SK-N-SH treated with all-trans-retinoic acid at 6 μM for 48 hours (cell line): ENCODE results near the gene ZBTB16.

Source experiments
- ATAC-seq: fragments of 200-7000 bp; cut with Tn5 transposase; 3 replicates; pipeline ENCODE4 v1.9.1; 2020; ENCODE audit warnings: mild to moderate bottlenecking, moderate library complexity
- ARNTL ChIP-seq: fragments of 450-650 bp; formaldehyde crosslinking; IDR thresholded peaks from 2 replicates; pipeline ENCODE4 v1.5.0; 2020; ENCODE audit warnings: low read depth, mild to moderate bottlenecking, moderate library complexity, borderline replicate concordance
- BACH2 ChIP-seq: fragments of 250-450 bp; sonication (Bioruptor Pico); IDR thresholded peaks from 2 replicates; pipeline ENCODE4 v1.9.0; 2021; ENCODE audit warnings: mild to moderate bottlenecking, borderline replicate concordance
- CSDC2 ChIP-seq: fragments of 250-450 bp; sonication (Bioruptor Pico); IDR thresholded peaks from 2 replicates; pipeline ENCODE4 v1.5.0; 2020; ENCODE audit warnings: mild to moderate bottlenecking, moderate library complexity
- ESRRG ChIP-seq: fragments of 250-450 bp; sonication (Bioruptor Pico); IDR thresholded peaks from 2 replicates; pipeline ENCODE4 v1.6.1; 2021; ENCODE audit warnings: mild to moderate bottlenecking
- GLIS3 ChIP-seq: fragments of 250-450 bp; sonication (Bioruptor Pico); IDR thresholded peaks from 2 replicates; pipeline ENCODE4 v1.5.0; 2020; ENCODE audit warnings: mild to moderate bottlenecking, moderate library complexity
- ISL1 ChIP-seq: fragments of 250-450 bp; sonication (Bioruptor Pico); IDR thresholded peaks from 2 replicates; pipeline ENCODE4 v2.1.2; 2022; ENCODE audit warnings: mild to moderate bottlenecking, moderate library complexity
- OSR1 ChIP-seq: fragments of 250-450 bp; sonication (Bioruptor Pico); IDR thresholded peaks from 2 replicates; pipeline ENCODE4 v1.8.0; 2022; ENCODE audit warnings: moderate library complexity, mild to moderate bottlenecking, inconsistent platforms
- PPARA ChIP-seq: fragments of 250-450 bp; sonication (Bioruptor Pico); IDR thresholded peaks from 2 replicates; pipeline ENCODE4 v1.5.0; 2020; ENCODE audit warnings: mild to moderate bottlenecking, borderline replicate concordance
- RARB ChIP-seq: fragments of 250-450 bp; sonication (Bioruptor Pico); IDR thresholded peaks from 2 replicates; pipeline ENCODE4 v1.8.0; 2021; ENCODE audit warnings: mild to moderate bottlenecking, moderate library complexity
- SNAI2 ChIP-seq: fragments of 250-450 bp; sonication (Bioruptor Pico); IDR thresholded peaks from 2 replicates; pipeline ENCODE4 v1.5.0; 2020; ENCODE audit warnings: mild to moderate bottlenecking, moderate library complexity
- TCF4 ChIP-seq: fragments of 250-450 bp; sonication (Bioruptor Pico); IDR thresholded peaks from 2 replicates; pipeline ENCODE4 v1.8.0; 2021; ENCODE audit warnings: mild to moderate bottlenecking, moderate library complexity, borderline replicate concordance
- TOX ChIP-seq: fragments of 250-450 bp; sonication (Bioruptor Pico); IDR thresholded peaks from 2 replicates; pipeline ENCODE4 v1.8.0; 2021; ENCODE audit warnings: mild to moderate bottlenecking, moderate library complexity, borderline replicate concordance
- ZC3H10 ChIP-seq: fragments of 250-450 bp; sonication (Bioruptor Pico); IDR thresholded peaks from 2 replicates; pipeline ENCODE4 v1.5.1; 2021; ENCODE audit warnings: mild to moderate bottlenecking, moderate library complexity
- ZFP3 ChIP-seq: fragments of 250-450 bp; sonication (Bioruptor Pico); IDR thresholded peaks from 2 replicates; pipeline ENCODE4 v1.5.0; 2020; ENCODE audit warnings: mild to moderate bottlenecking, moderate library complexity
- ZFP30 ChIP-seq: fragments of 450-650 bp; formaldehyde crosslinking; IDR thresholded peaks from 2 replicates; pipeline ENCODE4 v1.5.0; 2022; ENCODE audit warnings: mild to moderate bottlenecking, moderate library complexity
- ZNF565 ChIP-seq: fragments of 450-650 bp; formaldehyde crosslinking; conservative IDR thresholded peaks from 2 replicates; pipeline ENCODE4 v1.5.0; 2020; ENCODE audit warnings: low read depth, mild to moderate bottlenecking, moderate library complexity
- ZNF70 ChIP-seq: fragments of 450-650 bp; formaldehyde crosslinking; IDR thresholded peaks from 2 replicates; pipeline ENCODE4 v1.5.0; 2020; ENCODE audit warnings: mild to moderate bottlenecking, moderate library complexity
- ZNF8 ChIP-seq: fragments of 450-650 bp; formaldehyde crosslinking; IDR thresholded peaks from 2 replicates; pipeline ENCODE4 v1.5.0; 2020; ENCODE audit warnings: mild to moderate bottlenecking, moderate library complexity
- TF ChIP-seq, protein P1 (sequence below): fragments of 250-450 bp; sonication (Bioruptor Pico); IDR thresholded peaks from 2 replicates; pipeline ENCODE4 v1.8.0; 2020; ENCODE audit warnings: mild to moderate bottlenecking, moderate library complexity, borderline replicate concordance
- TF ChIP-seq, protein P2 (sequence below): fragments of 250-450 bp; sonication (Bioruptor Pico); IDR thresholded peaks from 2 replicates; pipeline ENCODE4 v1.8.0; 2021; ENCODE audit warnings: low read depth, mild to moderate bottlenecking, moderate library complexity, borderline replicate concordance
- TF ChIP-seq, protein P3 (sequence below): fragments of 250-450 bp; sonication (Bioruptor Pico); IDR thresholded peaks from 2 replicates; pipeline ENCODE4 v1.5.0; 2020; ENCODE audit warnings: mild to moderate bottlenecking, moderate library complexity
- TF ChIP-seq, protein P4 (sequence below): fragments of 250-450 bp; sonication (Bioruptor Pico); IDR thresholded peaks from 2 replicates; pipeline ENCODE4 v1.5.1; 2021; ENCODE audit warnings: mild to moderate bottlenecking, moderate library complexity
- TF ChIP-seq, protein P5 (sequence below): fragments of 250-450 bp; sonication (Bioruptor Pico); IDR thresholded peaks from 2 replicates; pipeline ENCODE4 v1.5.1; 2020; ENCODE audit warnings: low read depth, mild to moderate bottlenecking, moderate library complexity

Gene ZBTB16

DNA sequence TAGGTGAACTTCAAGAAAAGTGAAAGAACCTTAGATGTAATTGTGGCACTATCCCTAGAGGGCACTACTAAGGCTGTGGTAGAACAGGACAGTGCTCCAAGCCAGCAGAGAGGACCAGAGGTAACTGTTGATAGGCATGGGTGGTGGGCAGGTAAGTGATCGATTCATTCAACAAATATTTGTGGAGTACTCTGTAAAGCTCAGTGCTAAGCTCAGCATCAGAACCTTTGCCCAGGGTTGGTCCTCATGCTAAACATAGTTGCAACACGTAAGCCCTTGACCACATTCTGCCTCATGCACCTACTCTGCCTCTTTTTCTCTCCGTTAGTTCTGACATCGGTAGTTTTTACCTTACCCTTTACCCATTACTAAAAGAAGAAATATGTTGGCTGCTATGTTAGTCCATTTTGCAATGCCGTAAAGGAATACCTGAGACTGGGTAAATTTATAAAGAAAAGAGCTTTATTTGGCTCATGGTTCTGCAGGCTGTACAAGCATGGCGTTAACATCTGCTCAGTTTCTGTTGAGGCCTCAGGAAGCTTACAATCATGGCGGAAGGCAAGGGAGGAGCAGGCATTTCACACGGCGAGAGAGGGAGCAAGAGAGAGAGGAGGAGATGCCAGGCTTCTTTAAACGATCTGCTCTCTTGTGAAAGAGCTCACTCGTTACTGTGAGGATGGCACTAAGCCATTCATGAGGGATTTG lies 218.3 kb downstream of the ZBTB16 start:
- no peak for ATAC-seq
- no peak for TF ChIP-seq ZNF565 (CRISPR knock-in tag)
- no peak for TF ChIP-seq RARB
- TF ChIP-seq, protein P1, sequence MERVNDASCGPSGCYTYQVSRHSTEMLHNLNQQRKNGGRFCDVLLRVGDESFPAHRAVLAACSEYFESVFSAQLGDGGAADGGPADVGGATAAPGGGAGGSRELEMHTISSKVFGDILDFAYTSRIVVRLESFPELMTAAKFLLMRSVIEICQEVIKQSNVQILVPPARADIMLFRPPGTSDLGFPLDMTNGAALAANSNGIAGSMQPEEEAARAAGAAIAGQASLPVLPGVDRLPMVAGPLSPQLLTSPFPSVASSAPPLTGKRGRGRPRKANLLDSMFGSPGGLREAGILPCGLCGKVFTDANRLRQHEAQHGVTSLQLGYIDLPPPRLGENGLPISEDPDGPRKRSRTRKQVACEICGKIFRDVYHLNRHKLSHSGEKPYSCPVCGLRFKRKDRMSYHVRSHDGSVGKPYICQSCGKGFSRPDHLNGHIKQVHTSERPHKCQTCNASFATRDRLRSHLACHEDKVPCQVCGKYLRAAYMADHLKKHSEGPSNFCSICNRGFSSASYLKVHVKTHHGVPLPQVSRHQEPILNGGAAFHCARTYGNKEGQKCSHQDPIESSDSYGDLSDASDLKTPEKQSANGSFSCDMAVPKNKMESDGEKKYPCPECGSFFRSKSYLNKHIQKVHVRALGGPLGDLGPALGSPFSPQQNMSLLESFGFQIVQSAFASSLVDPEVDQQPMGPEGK (CRISPR knock-in tag), result no peak
- TF ChIP-seq GLIS3 (CRISPR knock-in tag), result no peak
- no peak for TF ChIP-seq ARNTL (CRISPR knock-in tag)
- TF ChIP-seq TCF4 (CRISPR knock-in tag), result no peak

DNA sequence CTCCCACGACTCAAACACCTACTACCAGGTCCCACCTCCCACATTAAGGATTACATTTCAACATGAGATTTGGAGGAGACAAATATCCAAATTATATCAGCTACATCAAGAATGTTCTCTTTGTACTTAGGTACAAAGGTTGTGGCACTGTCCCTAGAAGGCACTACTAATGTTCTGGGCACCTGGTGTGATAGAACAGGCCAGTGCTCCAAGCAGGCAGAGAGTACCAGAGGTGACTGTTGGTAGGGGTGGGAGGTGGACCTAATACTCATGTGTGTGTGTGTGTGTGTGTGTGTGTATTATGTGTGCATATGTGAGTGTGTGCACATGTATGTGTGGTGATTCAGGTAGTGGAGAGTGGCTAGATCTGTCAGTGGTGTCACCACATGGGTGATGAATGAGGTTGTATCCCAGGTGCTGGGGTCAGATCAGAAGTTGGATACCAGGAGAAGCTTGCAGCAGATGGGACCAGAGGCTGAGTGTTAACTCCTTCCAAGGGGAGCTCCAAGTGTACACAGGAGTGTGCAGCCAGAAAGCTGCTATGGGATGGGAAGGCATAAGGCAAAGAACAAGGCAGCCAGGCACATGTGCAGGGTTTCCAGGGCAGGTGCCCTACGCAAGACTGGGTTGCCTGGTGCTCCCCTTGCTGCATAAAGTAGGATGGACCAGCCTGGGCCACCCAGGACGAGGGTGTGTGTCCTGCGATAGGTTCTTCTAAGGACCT lies 219.0 kb downstream of the ZBTB16 start:
- ATAC-seq, result no peak
- TF ChIP-seq ZFP30 (CRISPR knock-in tag) (no peak), ZFP3 (CRISPR knock-in tag) (no peak), BACH2 (CRISPR knock-in tag) (no peak), TOX (no peak), CSDC2 (CRISPR knock-in tag) (no peak), TCF4 (CRISPR knock-in tag) (no peak), RARB (no peak), ZNF70 (CRISPR knock-in tag) (no peak), ARNTL (CRISPR knock-in tag) (no peak), SNAI2 (CRISPR knock-in tag) (no peak), ZNF565 (CRISPR knock-in tag) (no peak), ZC3H10 (CRISPR knock-in tag) (no peak)
- TF ChIP-seq, protein P2, sequence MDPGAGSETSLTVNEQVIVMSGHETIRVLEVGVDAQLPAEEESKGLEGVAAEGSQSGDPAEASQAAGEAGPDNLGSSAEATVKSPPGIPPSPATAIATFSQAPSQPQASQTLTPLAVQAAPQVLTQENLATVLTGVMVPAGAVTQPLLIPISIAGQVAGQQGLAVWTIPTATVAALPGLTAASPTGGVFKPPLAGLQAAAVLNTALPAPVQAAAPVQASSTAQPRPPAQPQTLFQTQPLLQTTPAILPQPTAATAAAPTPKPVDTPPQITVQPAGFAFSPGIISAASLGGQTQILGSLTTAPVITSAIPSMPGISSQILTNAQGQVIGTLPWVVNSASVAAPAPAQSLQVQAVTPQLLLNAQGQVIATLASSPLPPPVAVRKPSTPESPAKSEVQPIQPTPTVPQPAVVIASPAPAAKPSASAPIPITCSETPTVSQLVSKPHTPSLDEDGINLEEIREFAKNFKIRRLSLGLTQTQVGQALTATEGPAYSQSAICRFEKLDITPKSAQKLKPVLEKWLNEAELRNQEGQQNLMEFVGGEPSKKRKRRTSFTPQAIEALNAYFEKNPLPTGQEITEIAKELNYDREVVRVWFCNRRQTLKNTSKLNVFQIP, result no peak
- TF ChIP-seq, protein P3, sequence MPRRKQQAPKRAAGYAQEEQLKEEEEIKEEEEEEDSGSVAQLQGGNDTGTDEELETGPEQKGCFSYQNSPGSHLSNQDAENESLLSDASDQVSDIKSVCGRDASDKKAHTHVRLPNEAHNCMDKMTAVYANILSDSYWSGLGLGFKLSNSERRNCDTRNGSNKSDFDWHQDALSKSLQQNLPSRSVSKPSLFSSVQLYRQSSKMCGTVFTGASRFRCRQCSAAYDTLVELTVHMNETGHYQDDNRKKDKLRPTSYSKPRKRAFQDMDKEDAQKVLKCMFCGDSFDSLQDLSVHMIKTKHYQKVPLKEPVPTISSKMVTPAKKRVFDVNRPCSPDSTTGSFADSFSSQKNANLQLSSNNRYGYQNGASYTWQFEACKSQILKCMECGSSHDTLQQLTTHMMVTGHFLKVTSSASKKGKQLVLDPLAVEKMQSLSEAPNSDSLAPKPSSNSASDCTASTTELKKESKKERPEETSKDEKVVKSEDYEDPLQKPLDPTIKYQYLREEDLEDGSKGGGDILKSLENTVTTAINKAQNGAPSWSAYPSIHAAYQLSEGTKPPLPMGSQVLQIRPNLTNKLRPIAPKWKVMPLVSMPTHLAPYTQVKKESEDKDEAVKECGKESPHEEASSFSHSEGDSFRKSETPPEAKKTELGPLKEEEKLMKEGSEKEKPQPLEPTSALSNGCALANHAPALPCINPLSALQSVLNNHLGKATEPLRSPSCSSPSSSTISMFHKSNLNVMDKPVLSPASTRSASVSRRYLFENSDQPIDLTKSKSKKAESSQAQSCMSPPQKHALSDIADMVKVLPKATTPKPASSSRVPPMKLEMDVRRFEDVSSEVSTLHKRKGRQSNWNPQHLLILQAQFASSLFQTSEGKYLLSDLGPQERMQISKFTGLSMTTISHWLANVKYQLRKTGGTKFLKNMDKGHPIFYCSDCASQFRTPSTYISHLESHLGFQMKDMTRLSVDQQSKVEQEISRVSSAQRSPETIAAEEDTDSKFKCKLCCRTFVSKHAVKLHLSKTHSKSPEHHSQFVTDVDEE, result no peak

DNA sequence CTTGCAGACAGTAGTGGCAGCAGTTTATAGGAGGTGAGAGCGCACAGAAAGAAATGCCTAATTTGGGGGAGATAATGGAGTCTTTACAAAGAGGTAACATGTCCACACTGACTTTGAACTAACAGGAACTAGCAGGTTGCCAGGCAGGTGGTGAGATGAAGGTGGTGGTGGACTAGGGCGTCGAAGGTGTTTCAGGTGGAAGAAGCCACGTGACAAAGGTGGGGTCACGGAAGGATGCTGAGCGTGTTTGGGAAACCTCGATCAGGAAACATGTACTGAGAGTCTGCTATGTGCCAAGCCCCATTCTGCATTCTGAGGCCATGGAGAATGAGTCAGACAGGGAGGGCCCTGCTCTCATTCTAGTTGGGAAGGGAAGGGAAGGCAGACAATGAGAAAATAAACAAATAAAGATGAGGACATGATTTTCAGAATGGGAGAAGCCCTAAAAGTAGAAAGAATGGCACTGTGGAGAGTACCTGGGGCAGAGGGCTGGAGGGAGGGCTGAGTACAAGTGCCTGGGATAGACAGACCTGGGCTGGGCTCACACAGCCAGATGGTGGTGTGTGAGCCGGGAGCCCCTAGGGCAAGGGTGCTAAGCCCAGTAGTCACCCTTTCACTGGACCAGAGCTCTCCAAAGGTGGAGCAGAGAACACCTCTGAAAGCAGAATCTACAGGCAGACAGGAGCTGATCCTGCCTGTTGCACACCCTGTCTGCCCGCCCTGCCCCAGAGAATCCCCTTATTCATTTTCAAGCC lies 220.5 kb downstream of the ZBTB16 start:
- peak; percentile 21 for ATAC-seq
- no peak for TF ChIP-seq GLIS3 (CRISPR knock-in tag)
- TF ChIP-seq ZNF8 (CRISPR knock-in tag), result no peak
- TF ChIP-seq CSDC2 (CRISPR knock-in tag), result no peak
- no peak for TF ChIP-seq PPARA (CRISPR knock-in tag)
- no peak for TF ChIP-seq RARB
- no peak for TF ChIP-seq ISL1
- TF ChIP-seq, protein P3, result no peak
- TF ChIP-seq, protein P4, sequence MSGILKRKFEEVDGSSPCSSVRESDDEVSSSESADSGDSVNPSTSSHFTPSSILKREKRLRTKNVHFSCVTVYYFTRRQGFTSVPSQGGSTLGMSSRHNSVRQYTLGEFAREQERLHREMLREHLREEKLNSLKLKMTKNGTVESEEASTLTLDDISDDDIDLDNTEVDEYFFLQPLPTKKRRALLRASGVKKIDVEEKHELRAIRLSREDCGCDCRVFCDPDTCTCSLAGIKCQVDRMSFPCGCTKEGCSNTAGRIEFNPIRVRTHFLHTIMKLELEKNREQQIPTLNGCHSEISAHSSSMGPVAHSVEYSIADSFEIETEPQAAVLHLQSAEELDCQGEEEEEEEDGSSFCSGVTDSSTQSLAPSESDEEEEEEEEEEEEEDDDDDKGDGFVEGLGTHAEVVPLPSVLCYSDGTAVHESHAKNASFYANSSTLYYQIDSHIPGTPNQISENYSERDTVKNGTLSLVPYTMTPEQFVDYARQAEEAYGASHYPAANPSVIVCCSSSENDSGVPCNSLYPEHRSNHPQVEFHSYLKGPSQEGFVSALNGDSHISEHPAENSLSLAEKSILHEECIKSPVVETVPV (CRISPR knock-in tag), result no peak
- TF ChIP-seq SNAI2 (CRISPR knock-in tag), result no peak
- TF ChIP-seq ESRRG, result no peak
- no peak for TF ChIP-seq ZFP30 (CRISPR knock-in tag)
- no peak for TF ChIP-seq ZNF565 (CRISPR knock-in tag)
- no peak for TF ChIP-seq OSR1 (CRISPR knock-in tag)
- TF ChIP-seq BACH2 (CRISPR knock-in tag), result no peak
- TF ChIP-seq, protein P5, sequence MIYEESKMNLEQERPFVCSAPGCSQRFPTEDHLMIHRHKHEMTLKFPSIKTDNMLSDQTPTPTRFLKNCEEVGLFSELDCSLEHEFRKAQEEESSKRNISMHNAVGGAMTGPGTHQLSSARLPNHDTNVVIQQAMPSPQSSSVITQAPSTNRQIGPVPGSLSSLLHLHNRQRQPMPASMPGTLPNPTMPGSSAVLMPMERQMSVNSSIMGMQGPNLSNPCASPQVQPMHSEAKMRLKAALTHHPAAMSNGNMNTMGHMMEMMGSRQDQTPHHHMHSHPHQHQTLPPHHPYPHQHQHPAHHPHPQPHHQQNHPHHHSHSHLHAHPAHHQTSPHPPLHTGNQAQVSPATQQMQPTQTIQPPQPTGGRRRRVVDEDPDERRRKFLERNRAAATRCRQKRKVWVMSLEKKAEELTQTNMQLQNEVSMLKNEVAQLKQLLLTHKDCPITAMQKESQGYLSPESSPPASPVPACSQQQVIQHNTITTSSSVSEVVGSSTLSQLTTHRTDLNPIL (CRISPR knock-in tag), result no peak
